ENCODE results near the gene MMP12. TPM values are rescaled to one million over a fixed set of nuclear protein-coding genes. Genes with fewer than 3 reads are reported as not detected.

The MMP12 gene
- total RNA-seq, 1 experiment from 2014 or later: 4.6 TPM

DNA sequence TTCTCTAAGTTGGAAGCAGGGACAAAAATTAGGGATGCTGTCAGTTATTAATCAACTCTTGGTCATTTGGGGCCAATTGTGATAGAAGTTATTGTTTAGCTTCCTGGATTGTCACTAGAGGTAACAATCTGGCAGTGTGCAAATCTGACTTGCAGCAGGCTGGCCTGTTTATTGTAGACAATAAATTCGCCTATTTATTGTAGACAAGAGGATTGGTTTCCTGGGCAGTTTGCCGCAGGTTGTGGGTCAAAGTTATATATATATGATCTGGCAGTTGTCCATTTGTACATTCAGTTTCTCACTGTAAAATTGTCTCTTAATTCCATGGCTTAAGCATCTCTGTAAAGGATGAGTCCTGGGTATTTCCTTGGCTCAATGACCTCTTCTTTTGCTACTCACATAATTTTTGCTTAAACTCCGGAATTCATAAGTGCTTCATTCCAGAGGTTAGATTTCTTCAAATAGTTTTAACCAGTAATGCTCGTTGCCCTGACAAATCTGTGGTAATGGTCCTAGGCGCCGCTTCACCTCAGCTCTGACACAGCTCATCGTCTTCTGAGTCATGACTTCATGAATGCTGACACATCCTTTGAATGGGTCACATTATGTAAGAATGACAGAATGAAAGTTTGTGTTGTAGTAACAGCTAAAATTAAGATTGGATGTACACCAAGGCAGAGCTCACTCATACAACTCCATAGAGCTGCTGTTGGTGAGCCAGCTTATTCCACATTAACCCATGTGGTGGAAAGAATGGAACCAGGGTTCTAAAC is 23.6 kb downstream of the MMP12 start:
- peak; percentile 97 for DNase-seq (ENCODE audit: low read depth)

DNA sequence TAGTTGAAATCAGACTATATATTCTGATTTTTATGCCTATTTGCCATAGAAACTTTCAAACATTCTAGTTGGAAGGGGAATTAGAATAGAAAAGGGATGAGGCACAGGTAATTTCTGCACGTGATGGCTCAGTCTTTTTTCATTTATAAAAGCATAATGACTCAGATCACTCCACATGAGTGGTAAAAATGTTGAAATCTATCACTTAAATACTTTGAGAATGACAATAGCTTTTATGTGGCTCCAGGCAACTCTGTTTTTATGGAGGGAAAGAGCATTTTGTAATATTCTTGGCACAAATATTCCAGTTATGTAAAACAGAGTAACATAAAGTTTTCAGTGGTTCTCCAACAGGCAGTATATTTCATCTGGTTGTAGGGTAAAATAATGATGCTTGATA is 25.5 kb downstream of the MMP12 start:
- DNase-seq (ENCODE audit: low read depth): peak; percentile 83

DNA sequence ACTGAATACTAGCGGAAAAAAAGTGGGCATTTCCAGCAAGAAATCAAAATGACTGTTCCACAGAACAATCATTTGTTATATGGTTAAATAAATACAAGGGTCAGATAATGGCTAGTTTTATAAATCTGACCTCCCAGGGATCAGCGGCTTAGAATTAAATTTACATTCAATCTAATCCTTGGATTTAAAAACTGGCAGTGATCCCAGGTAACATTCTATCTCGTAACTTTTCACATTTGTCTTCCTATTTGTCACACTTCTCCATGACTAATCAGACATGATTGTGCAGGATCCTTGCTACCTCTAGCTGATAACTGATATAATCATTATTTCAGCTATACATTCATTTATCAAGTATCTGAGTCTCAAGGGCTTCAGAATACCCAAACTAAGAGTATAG is 28.5 kb downstream of the MMP12 start:
- peak; percentile 73 for DNase-seq (ENCODE audit: low read depth)

DNA sequence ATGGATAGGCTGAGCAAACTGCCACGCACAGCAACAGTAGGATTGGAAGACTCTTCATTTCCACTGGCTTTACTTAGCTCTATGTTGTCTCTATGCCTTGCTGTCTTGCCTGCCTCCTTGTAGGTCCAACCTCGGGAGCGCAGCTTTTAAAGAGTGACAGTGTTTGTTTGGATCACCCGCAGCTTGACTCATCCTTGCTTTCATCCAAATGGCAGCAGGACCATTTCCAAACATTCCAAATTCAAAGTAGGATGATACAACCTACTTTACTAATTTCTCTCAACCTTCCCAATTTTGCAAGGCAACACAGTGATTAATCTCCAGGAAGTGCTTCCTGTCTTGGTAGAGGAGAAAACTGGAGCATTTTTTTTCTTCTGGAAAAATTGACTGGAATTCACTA is 31.3 kb downstream of the MMP12 start, which contains the start of gene MMP3:
Gene MMP3, minus strand, starts transcription at position 121 of the 400 bp plus-strand sequence. Its CDS starts 63 bp downstream, at position 58.
- peak; percentile 75 for DNase-seq (ENCODE audit: low read depth)

DNA sequence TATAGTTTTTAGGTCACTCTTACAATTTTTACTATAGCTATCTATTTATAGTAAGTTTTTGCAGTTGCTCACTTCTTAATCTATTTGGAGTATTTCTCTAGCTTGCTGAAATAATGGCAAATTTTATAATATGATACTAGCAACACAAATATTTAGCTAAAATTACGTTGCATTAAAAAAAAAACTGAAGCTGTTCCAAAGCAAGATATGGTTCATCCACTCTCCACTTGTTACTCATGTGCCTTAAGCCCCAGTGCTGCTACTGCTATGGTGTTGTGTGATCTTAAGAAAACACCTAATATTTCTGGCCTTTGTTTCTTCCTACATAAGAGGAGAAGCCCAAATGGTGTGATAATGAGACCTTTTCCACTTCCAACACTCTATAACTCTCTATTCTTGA is 31.9 kb downstream of the MMP12 start:
- no peak for DNase-seq (ENCODE audit: low read depth)

DNA sequence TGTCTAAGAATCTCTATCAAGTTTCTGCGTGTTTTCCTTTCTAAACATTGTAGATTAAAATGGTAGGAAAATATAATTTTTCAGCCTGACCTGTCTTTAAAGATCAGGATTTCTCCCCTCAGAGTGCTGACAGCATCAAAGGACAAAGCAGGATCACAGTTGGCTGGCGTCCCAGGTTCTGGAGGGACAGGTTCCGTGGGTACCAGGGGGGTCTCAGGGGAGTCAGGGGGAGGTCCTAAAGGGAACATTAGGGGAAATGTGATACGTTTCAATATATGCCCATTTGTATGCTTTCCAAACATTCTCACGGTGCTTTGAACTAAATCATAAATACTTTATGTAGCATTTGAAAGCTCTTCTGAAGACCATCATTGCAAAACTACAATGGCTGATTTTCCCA is 34.8 kb downstream of the MMP12 start:
- no peak for DNase-seq (ENCODE audit: low read depth)

DNA sequence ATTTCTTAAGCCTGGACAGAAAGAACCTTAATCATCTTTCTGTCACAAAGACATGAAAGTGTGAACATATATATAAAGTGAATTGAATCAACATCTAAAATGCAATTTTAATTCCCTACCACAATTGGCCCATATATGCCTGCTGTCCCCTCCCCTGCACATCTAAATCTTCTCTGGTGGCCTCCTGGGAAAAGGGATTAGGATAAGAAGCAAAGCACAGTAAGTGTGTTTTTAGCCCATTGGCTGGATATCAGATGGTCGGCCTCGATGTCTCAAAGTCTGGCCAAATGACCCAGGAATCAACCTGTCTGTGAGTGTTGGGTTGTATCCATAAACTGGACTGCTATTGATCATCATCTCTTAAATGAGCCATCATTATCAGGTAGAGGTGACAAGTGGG is 37.1 kb downstream of the MMP12 start:
- DNase-seq (ENCODE audit: low read depth): no peak

DNA sequence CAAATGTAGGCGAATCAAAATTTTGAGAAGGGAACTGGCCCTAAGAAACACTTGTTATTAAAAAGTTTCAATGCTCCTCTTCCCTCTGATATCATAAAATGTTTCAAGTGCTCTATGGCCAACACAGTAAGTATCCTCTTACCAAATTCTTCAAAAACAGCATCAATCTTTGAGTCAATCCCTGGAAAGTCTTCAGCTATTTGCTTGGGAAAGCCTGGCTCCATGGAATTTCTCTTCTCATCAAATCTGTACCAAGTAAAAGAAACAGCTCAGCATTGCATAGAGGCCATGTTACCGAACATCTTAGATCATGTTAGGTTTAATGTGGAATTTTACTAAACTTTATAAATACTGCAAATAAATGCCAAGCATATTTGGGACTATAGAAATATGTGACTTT is 37.6 kb downstream of the MMP12 start:
- DNase-seq (ENCODE audit: low read depth): no peak

DNA sequence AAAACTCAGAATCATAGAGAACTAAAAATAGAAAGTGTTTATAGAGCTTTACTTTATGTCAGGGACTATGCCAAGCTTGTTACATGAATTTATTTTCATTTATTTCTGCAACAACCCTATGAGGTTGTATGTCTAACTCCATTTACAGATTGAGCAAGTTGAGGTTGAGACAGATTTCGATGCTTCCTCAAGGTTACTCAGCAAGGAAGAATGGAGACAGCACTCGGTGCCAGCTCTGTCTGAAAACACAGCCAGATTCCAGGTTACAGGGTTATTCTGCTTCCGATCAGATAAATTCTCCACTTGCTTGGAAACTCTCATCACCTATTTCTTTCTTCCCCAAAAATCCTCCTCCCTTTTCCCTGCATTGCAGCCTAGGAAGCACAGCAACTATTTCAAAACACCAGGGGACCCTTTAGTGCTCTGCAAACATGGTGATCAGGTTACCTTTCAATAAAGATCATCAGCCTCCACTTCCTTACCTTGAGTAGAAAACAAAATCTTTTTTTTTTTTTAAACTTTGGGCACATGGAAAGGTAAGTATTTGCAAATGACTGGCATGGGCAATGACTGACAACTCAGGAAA is 38.4 kb downstream of the MMP12 start:
- peak; percentile 40 for DNase-seq (ENCODE audit: low read depth)

DNA sequence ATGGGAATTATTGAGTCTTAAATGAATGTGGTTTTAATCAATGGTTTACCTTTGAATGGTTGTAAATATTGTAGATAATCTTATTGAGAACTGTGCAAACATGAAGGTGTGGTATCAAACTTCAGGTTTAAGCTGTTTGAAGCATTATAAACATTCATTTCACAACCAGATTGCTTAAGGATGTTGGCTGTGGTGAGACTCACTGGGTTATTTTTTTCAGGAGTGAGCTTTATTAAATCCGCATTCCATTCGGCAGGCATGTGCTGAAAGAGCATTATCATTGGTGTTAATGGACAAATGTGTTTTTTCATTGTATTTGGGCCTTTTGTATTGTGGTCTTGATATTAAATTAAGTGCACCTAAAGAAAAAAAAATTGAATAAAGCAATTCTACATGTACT is 41.1 kb downstream of the MMP12 start:
- no peak for DNase-seq (ENCODE audit: low read depth)

DNA sequence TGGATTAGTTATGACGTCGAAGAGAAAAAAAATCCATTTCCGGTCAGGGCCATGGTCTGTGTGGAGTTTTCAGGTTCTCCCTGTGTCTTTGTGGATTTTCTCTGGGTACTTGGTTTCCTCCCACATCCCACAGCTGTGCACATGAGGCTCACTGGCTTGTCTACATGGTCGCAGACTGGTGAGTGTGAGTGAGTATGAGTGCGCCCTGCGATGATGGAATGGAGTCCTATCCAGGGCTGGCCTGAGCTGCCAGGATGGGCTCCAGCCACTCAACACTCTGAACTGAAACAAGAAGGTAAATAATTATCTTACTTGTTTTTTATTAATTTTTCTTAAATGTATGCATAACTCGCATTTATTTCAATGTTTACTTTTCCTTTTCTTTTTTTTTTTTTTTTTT is 42.2 kb downstream of the MMP12 start:
- DNase-seq (ENCODE audit: low read depth): no peak

DNA sequence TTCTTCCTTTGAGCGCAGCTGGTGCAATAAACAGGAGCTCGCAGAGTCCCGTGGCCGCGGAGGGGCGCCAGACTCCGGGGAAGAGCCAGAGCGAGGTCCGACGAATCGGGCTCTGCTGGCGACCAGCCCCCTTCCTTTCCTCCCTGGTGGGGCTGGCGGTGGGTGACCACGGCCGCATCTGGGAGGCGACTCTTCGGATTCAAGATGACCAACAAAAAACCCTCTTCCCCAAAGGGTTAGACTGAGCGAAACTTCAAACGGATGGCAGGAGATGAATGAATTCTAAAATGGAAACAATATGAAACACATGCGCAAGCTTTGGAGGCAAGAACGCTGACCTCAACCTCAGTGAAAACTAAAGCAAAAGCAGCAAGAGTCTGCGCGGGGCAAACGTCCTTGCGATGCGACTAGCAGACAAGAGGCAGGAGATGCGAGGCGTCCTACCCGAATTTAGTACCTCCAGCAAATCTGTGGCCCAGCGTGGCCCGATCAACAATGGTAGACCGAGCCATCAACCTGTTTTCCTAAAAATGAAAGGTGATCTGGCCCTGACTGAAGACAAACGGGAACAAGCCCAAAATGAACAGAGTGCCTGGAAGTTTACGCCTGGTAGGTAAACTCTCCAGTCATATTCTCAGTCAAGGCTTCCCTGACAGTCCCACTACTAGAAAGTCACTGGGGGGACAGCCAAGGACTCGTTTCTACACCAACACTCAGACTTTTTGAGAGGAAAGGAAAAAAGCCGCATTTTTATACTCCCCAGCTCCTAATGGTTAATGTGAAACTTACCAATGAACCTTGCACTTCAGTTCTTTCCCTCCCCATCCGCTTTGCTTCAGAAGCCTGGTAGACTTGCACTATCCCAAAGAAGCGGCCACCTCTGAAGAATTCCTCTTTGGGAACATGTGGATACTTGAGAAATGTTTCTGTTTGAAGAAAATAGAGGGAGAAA is 43.0 kb downstream of the MMP12 start:
- no peak for DNase-seq (ENCODE audit: low read depth)

DNA sequence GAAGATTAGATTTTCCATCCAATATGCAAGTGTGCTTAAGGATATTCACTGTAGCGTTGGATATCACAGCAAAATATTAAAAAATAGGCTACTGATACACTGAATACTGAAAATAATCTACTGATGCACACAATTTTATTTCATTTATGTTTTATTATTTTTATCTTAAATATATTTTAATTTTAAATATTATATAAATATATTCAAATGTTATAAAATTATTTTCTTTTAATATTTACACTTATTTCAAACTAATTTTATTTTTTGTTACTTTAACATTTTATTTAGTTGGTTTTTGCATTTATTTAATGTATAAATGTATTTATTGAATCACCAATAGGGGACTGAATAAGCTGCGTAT is 43.7 kb downstream of the MMP12 start:
- DNase-seq (ENCODE audit: low read depth): no peak

DNA sequence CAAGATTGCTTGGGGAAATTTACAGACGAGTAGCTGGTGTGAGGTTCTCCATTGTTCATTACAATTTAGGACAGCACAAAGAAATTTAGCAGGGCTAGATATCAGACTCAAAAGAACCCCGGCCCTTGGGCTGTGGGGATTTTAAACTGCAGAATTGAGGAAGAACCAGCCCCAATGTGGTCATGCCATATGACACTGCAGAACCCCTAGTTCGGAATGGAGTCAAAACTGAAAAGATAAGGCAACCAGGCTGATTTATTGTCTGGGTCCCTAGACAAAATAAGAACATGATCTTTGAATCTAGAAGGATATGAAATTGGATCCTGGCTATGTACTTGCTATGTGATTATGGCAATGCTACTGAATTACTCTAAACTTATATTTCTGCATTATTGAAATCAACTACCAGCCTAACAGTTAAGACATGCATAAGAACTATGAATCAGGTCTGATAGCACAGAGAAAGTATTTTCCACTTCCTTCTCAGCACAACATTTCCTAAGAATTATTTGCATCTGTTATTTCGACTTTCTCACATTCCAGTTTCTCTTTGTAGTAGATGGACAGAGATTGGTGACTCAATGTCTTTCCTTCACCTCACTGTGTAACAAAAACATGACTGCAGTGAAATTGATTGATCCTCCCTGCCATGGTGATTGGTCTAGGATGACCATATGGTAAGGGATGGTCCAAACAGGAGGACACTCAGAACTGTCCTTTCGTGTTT is 44.6 kb downstream of the MMP12 start:
- no peak for DNase-seq (ENCODE audit: low read depth)

DNA sequence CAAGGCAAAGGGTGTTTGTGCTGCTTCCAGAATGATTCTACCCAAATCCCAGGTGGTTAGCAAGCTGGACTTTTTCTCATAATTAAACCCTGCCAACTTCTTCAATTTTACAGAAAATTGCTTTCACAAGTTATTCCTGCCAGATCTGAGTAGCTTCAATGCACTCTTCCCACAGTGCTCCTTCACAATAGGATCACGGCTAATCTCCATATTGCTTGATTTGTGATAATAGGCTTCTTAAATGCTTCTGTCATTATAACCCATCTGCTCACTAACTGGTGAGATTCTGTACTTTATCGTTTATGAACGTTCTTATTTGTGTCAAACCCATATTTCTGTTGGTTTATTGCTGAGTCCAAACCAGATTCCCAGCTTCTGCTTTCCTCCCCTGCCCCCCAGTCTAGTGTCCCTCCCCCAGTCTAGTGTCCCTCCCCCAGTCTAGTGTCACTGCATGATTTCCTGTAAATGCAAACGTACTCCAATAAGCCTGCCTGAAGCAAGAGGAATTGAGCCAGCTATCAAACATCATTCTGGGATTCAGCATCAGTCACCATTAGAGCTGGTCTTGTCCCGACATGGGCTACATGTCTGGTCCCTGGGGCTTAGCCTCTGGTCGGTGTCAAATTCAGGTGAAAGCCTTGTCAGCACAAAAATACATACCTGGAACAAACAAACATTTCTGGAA is 45.3 kb downstream of the MMP12 start:
- no peak for DNase-seq (ENCODE audit: low read depth)

DNA sequence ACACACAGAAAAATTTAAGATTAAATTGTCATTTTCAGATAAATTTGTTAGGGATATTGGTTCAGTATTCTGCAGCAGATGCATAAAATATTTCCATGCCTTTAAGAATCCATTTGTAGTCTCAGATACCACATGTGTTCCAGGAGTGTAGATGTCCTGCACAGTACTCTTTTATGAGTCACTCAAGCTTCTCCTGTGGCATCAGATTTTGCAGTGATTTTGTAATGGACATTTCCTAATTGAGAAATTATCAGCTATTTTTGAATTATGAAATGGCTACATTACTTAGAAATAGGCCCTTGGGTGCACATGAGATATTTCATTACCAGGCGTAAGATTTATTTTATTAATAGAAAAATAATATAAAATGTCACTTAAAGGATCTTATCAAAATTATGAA is 50.2 kb downstream of the MMP12 start:
- DNase-seq (ENCODE audit: low read depth): no peak

DNA sequence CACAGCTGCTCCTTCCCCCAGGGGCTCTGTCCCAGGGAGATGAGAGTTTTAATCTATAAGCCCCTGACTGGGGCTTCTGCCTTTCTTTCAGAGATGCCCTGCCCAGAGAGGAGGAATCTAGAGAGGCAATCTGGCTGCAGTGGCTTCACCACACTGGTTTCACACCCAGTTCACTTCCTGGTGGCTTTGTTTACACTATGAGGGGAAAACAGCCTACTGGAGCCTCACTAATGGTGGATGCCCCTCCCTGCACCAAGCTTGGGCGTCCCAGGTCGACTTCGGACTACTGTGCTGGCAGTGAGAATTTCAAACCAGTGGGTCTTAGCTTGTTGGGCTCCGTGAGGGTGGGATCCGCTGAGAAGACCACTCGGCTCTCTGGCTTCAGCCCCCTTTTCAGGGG is 55.3 kb downstream of the MMP12 start:
- DNase-seq (ENCODE audit: low read depth): no peak

DNA sequence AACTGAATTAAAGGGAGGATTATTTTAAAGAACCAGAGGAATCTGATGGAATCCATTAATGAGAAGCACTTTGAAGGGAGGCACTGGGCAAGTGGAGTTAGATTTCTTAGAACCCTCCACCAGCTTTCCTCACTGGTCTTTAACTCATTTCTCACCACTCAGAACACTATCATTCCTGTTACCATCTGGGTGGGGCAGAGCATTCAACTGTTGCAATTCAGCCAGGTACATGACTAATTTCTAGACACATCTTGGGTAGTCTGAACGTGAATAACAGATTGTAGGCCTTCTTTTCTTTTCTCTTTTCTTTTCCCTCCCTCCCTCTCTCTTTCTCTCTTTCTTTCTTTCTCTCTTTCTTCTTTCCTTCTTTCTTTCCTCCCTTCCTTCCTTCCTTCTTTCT is 61.3 kb downstream of the MMP12 start:
- no peak for DNase-seq (ENCODE audit: low read depth)
